ENCODE measurements around the gene TNK2.
A peak's percentile ranks its signal among the peaks of the same experiment; 100 is the strongest.

The TNK2 gene

GRCh38 chr3:195856410-195857084, 51.8 kb downstream of the TNK2 start:
- H2AFZ ChIP-seq (ENCODE audit: low read depth, low read length, severe bottlenecking): no peak overlapping the region
- H3K9me2 ChIP-seq (replicated peaks; ENCODE audit: insufficient read depth, low read length): no peaks in the 10 kb centered on the region
- H3K27ac ChIP-seq (ENCODE audit: low read depth, low read length): no peak overlapping the region
- TF ChIP-seq CTCF (IDR thresholded peaks at IDR 0.05; ENCODE audit: insufficient read depth, low read length, poor library complexity, severe bottlenecking): no peak
- TF ChIP-seq EZH2phosphoT487 (conservative IDR thresholded peaks at IDR 0.05; ENCODE audit: low read length): no peak
- no peaks in the 10 kb centered on the region for H3K27me3 ChIP-seq (ENCODE audit: low read length)
- H3K9ac ChIP-seq (ENCODE audit: low read length): no peak overlapping the region
- H3K36me3 ChIP-seq (ENCODE audit: low read length): no peaks in the 10 kb centered on the region
- no peaks in the 10 kb centered on the region for H3K9me3 ChIP-seq (ENCODE audit: insufficient read depth, low read length)
- no peaks in the 10 kb centered on the region for H4K20me1 ChIP-seq (ENCODE audit: low read depth, low read length)
- no peak overlapping the region for H3K4me3 ChIP-seq (ENCODE audit: insufficient read depth, low read length, poor library complexity, severe bottlenecking)
- no peaks in the 10 kb centered on the region for H3F3A ChIP-seq (ENCODE audit: insufficient read depth)
- no peak overlapping the region for H3K4me2 ChIP-seq (ENCODE audit: low read depth, low read length, poor library complexity, severe bottlenecking)
- H3K79me2 ChIP-seq (ENCODE audit: insufficient read depth, low read length): no peaks in the 10 kb centered on the region

DNA sequence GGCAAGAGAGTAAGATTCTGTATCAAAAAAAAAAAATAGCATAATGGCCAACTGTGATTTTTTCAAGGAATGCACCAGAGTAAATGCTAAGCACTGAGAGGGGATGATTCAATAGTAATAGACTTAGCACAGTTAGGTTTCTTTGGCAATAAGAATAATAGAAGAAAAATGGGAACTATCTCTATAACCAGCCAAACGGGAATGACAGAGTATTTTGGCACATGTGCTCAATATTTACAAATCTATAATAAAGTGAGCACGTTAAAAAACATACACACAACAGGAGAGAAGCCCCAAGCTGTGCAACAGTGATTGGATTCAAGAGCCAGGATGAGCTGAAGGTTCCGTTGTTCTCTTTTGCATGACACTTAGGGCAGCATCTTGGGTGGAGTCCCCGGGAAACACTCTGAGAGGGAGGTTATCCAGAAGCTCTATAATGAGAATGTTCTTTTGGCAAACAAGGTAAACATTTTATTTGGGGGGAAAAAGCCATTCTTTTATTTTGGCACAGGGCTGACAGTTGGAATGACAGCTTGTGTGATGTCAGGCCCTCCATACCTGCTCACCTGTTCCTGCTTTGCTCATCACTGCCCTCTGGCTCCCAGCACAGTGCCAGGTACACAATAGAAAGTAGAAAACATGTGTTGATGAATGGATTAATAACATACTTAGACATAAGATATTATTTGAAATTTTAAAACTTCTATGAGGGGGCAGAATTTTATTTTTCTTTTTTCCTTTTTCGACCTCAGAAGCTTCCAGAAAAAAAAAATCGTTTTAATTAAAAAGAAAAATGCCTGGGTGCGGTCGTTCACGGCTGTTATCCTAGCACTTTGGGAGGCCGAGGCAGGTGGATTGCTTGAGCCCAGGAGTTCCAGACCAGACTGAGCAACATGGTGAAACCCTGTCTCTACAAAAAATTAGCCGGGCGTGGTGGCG, 52.6 kb downstream of the TNK2 start:
- no peak overlapping the region for H2AFZ ChIP-seq (ENCODE audit: low read depth, low read length, severe bottlenecking)
- H3F3A ChIP-seq (ENCODE audit: insufficient read depth): no peaks in the 10 kb centered on the region
- no peak overlapping the region for H3K4me2 ChIP-seq (ENCODE audit: low read depth, low read length, poor library complexity, severe bottlenecking)
- H3K36me3 ChIP-seq (ENCODE audit: low read length): no peaks in the 10 kb centered on the region
- H4K20me1 ChIP-seq (ENCODE audit: low read depth, low read length): no peaks in the 10 kb centered on the region
- no peaks in the 10 kb centered on the region for H3K27me3 ChIP-seq (ENCODE audit: low read length)
- H3K9me3 ChIP-seq (ENCODE audit: insufficient read depth, low read length): no peaks in the 10 kb centered on the region
- TF ChIP-seq CTCF (IDR thresholded peaks at IDR 0.05; ENCODE audit: insufficient read depth, low read length, poor library complexity, severe bottlenecking): peak; percentile 18
- no peak for TF ChIP-seq EZH2phosphoT487 (conservative IDR thresholded peaks at IDR 0.05; ENCODE audit: low read length)
- H3K79me2 ChIP-seq (ENCODE audit: insufficient read depth, low read length): no peaks in the 10 kb centered on the region
- no peak overlapping the region for H3K27ac ChIP-seq (ENCODE audit: low read depth, low read length)
- H3K9ac ChIP-seq (ENCODE audit: low read length): no peak overlapping the region
- no peak overlapping the region for H3K4me3 ChIP-seq (ENCODE audit: insufficient read depth, low read length, poor library complexity, severe bottlenecking)
- H3K9me2 ChIP-seq (replicated peaks; ENCODE audit: insufficient read depth, low read length): no peaks in the 10 kb centered on the region

DNA sequence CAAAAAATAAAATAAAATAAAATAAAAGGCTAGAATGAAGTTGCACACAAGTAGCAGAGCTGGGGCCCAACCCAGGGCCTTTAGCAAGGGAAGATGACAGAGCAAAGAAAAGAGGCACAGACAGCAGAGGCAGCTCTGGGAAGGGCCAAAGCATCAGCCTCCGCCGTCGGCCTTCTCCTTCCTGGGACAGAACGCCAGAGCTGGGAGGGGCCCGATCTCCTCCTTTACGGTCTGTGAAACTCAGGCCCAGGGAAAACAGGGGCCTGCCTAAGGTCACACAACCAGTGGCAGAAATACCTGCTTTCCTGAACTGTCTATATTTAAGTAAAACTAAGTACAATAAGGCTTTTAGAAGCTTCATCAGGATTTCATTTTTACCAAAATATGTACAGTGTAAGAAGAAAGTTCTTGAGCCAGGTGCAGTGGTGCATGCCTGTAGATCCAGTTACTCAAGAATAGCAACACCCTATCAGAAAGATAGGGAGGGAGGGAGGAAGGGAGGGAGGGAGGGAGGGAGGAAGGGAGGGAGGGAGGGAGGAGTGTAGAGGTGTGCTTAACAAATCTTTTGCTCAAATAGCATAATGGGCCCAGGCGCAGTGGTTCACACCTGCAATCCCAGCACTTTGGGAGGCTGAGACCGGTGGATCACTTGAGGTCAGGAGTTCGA, 53.6 kb downstream of the TNK2 start:
- Histone ChIP-seq H3K27me3 (ENCODE audit: low read length) (no peaks in the 10 kb centered on the region), H3F3A (ENCODE audit: insufficient read depth) (no peaks in the 10 kb centered on the region), H3K9ac (ENCODE audit: low read length) (no peak overlapping the region), H3K27ac (ENCODE audit: low read depth, low read length) (no peak overlapping the region), H2AFZ (ENCODE audit: low read depth, low read length, severe bottlenecking) (no peak overlapping the region), H3K36me3 (ENCODE audit: low read length) (no peaks in the 10 kb centered on the region), H4K20me1 (ENCODE audit: low read depth, low read length) (no peaks in the 10 kb centered on the region), H3K4me2 (ENCODE audit: low read depth, low read length, poor library complexity, severe bottlenecking) (no peak overlapping the region), H3K9me3 (ENCODE audit: insufficient read depth, low read length) (no peaks in the 10 kb centered on the region), H3K79me2 (ENCODE audit: insufficient read depth, low read length) (no peaks in the 10 kb centered on the region), H3K9me2 (replicated peaks; ENCODE audit: insufficient read depth, low read length) (no peaks in the 10 kb centered on the region), H3K4me3 (ENCODE audit: insufficient read depth, low read length, poor library complexity, severe bottlenecking) (no peak overlapping the region)
- TF ChIP-seq CTCF (IDR thresholded peaks at IDR 0.05; ENCODE audit: insufficient read depth, low read length, poor library complexity, severe bottlenecking) (no peak), EZH2phosphoT487 (conservative IDR thresholded peaks at IDR 0.05; ENCODE audit: low read length) (no peak)
